Left lobe of liver (tissue), 2 donors: ENCODE data around the gene TMUB1. TPM values are rescaled to one million over a fixed set of nuclear protein-coding genes. Genes with fewer than 3 reads are reported as not detected.

Experiments used
- ATAC-seq: fragments of 200-7000 bp; cut with Tn5 transposase; one replicate; pipeline ENCODE4 v1.9.1; 2020; ENCODE audit warnings: mild to moderate bottlenecking, moderate library complexity
- DNase-seq: peaks from one replicate; pipeline ENCODE4 v3.0.0-alpha.2; 2020; ENCODE audit warnings: low spot score
- total RNA-seq: library from RNA; stranded (reverse); gene quantifications from one replicate; pipeline ENCODE4 v1.2.1, GENCODE V29; 2021
- donor health status: DM: no; HTN: no; CAD: no; lungs with moderate emphysema.
- donor health status: DM: no; HTN: yes; CAD: no.

The TMUB1 gene
- total RNA-seq, 1 donor from 2014 or later, result 60.4 TPM

GRCh38 chr7:151035026-151035717, 48.1 kb downstream of the TMUB1 start:
- DNase-seq, result no peak
- no peak for ATAC-seq

- ATAC-seq (no peak), DNase-seq (no peak)
Observed at GRCh38 chr7:151034312-151035025, 48.8 kb downstream of the TMUB1 start.

- DNase-seq (no peak), ATAC-seq (no peak)
Observed at GRCh38 chr7:151033864-151034249, 49.4 kb downstream of the TMUB1 start.

GRCh38 chr7:151032936-151033863, 50.1 kb downstream of the TMUB1 start:
- ATAC-seq (no peak), DNase-seq (no peak)

Other genes starting within 250 kb of the TMUB1 start
- 18.9 TPM for gene AOC1, start 231.0 kb downstream of the TMUB1 start, total RNA-seq
- gene KCNH2, start 105.2 kb downstream of the TMUB1 start, total RNA-seq, result 0.28 TPM
- 8.7 TPM for gene NOS3, start 92.5 kb downstream of the TMUB1 start, total RNA-seq
- not detected for gene ATG9B, start 59.0 kb downstream of the TMUB1 start, total RNA-seq
- gene ABCB8, start 55.0 kb downstream of the TMUB1 start, total RNA-seq, result 29.1 TPM
- gene ASIC3, start 35.0 kb downstream of the TMUB1 start, total RNA-seq, result 2.2 TPM
- gene CDK5, start 25.6 kb downstream of the TMUB1 start, total RNA-seq, result 9.6 TPM
- 83.1 TPM for gene SLC4A2, start 23.9 kb downstream of the TMUB1 start, total RNA-seq
- gene FASTK, start 2.7 kb downstream of the TMUB1 start, total RNA-seq, result 61.3 TPM
- gene AGAP3, start 3.0 kb upstream of the TMUB1 start, total RNA-seq, result 54.7 TPM
- gene GBX1, start 84.2 kb upstream of the TMUB1 start, total RNA-seq, result not detected
- gene ASB10, start 103.8 kb upstream of the TMUB1 start, total RNA-seq, result not detected
- not detected for gene H2BK1, start 127.0 kb upstream of the TMUB1 start, total RNA-seq
- 7.8 TPM for gene ABCF2, start 143.7 kb upstream of the TMUB1 start, total RNA-seq
- gene CHPF2, start 149.0 kb upstream of the TMUB1 start, total RNA-seq, result 16.1 TPM
- gene SMARCD3, start 165.2 kb upstream of the TMUB1 start, total RNA-seq, result 2.2 TPM